ENCODE measurements around the gene HMG20A. TPM values are rescaled to one million over a fixed set of nuclear protein-coding genes. Genes with fewer than 3 reads are reported as not detected.

Gene HMG20A
- total RNA-seq, 1 experiment from 2014 or later: 62.2 TPM

GRCh38 chr15:77416148-77416455, 4.6 kb upstream of the HMG20A start:
- Mint-ChIP-seq H3K27me3 (ENCODE audit: low read depth) (no peaks in the 10 kb centered on the region; the same call in none of the 2 replicates), H3K9me3 (no peaks in the 10 kb centered on the region), H3K36me3 (0 out of 2 replicates have a peak, but pooled peaks cover 2% of the 10 kb centered on the region), H3K4me3 (no peak overlapping the region), H3K27ac (no peak overlapping the region), H3K4me1 (peaks cover 28% of the 10 kb centered on the region)
- no peak for ATAC-seq
- ChIA-PET CTCF (interaction anchor here (1.5 to 2.5 kb wide), 2 partner anchors 81 to 127 kb away, joined by 5 to 10 read pairs; no protein-coding TSS in a partner anchor), POLR2A (no interaction called here)
- no peak for TF ChIP-seq TCF7 (CRISPR knock-in tag; IDR thresholded peaks at IDR 0.05; ENCODE audit: low read depth)
- no peak for TF ChIP-seq SMAD3 (CRISPR knock-in tag; IDR thresholded peaks at IDR 0.05; ENCODE audit: borderline replicate concordance)
- no peak for TF ChIP-seq ZSCAN18 (CRISPR knock-in tag; IDR thresholded peaks at IDR 0.05)
- no peak for TF ChIP-seq ARID4B (CRISPR knock-in tag; IDR thresholded peaks at IDR 0.05; ENCODE audit: borderline replicate concordance)
- no peak for TF ChIP-seq ATF1 (CRISPR knock-in tag; IDR thresholded peaks at IDR 0.05)
- TF ChIP-seq USF1 (CRISPR knock-in tag; IDR thresholded peaks at IDR 0.05): no peak
- TF ChIP-seq ESRRA (CRISPR knock-in tag; IDR thresholded peaks at IDR 0.05; ENCODE audit: borderline replicate concordance): no peak
- no peak for TF ChIP-seq ZNF532 (CRISPR knock-in tag; IDR thresholded peaks at IDR 0.05; ENCODE audit: borderline replicate concordance)
- TF ChIP-seq SP1 (CRISPR knock-in tag; conservative IDR thresholded peaks at IDR 0.05): no peak
- no peak for DNase-seq (ENCODE audit: low spot score)

GRCh38 chr15:77416954-77417353, 3.7 kb upstream of the HMG20A start:
- TF ChIP-seq HMGXB4 (CRISPR knock-in tag; IDR thresholded peaks at IDR 0.05) (no peak), ZNF263 (CRISPR knock-in tag; IDR thresholded peaks at IDR 0.05; ENCODE audit: low read depth) (no peak), NFE2L1 (CRISPR knock-in tag; IDR thresholded peaks at IDR 0.05) (no peak), ARID4B (CRISPR knock-in tag; IDR thresholded peaks at IDR 0.05; ENCODE audit: borderline replicate concordance) (no peak), NFYB (CRISPR knock-in tag; conservative IDR thresholded peaks at IDR 0.05; ENCODE audit: low read depth) (no peak), IRF1 (CRISPR knock-in tag; IDR thresholded peaks at IDR 0.05) (no peak)
- H3K4me1 Mint-ChIP-seq: peaks cover 31% of the 10 kb centered on the region
- H3K27me3 Mint-ChIP-seq (ENCODE audit: low read depth): no peaks in the 10 kb centered on the region; the same call in none of the 2 replicates
- ATAC-seq (no peak), DNase-seq (ENCODE audit: low spot score) (no peak)
- no peaks in the 10 kb centered on the region for H3K9me3 Mint-ChIP-seq
- peak overlapping the region; percentile 18 for H3K4me3 Mint-ChIP-seq
- ChIA-PET POLR2A (no interaction called here), CTCF (interaction anchor here (0.6 to 2.5 kb wide), 3 partner anchors 80 to 311 kb away, joined by 3 to 10 read pairs (median 5); no protein-coding TSS in a partner anchor)
- no peak overlapping the region for H3K27ac Mint-ChIP-seq
- H3K36me3 Mint-ChIP-seq: 0 out of 2 replicates have a peak, but pooled peaks cover 2% of the 10 kb centered on the region

Measured in WTC11 (cell line).